LoVo (cell line): ENCODE results near the gene COL5A1.
A peak's percentile ranks its signal among the peaks of the same experiment; 100 is the strongest.
"Not testable (repeated sequence)": the region's sequence is repeated elsewhere in the genome, so short reads cannot be mapped to it uniquely, and the experiment has no call there.

Experiments used
- DNase-seq: peaks from one replicate; pipeline ENCODE4 v3.0.0-alpha.2; 2016; ENCODE audit warnings: low spot score

Gene COL5A1

DNA sequence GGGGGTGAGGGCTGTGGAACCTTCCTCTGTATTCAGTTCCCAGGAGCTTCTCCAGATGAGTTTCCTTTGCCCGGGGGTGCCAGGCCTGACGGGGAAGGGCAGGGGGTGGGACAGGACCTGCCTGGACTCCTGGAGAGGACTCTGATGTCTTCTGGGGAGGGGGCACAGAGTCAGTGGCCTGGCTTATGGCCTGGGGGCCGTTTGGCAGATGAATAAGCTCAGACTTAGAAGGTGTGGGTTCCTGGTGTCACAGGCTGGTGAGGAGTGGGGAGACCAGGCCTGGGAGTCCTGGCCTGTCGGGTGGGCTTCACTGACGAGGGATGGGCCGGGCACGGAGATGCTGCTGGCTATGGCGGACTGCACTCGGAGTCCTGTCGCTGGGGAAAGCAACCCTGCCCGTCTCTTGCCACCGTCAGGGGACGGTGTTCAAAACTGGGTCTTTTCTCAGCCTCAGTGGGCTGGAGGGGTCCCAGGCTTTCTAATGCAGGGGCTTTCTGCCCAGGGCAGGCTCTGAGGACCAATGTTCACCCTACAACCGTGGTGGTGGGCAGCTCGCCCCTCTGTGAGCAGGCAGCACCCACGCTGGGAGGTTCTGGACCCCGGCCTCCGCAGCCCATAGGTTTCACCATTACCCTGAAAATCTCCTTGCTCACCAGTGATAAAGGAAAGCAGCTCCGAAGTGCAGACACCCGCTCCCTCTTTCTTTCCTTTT is 16.2 kb downstream of the COL5A1 start:
- no peak for DNase-seq

DNA sequence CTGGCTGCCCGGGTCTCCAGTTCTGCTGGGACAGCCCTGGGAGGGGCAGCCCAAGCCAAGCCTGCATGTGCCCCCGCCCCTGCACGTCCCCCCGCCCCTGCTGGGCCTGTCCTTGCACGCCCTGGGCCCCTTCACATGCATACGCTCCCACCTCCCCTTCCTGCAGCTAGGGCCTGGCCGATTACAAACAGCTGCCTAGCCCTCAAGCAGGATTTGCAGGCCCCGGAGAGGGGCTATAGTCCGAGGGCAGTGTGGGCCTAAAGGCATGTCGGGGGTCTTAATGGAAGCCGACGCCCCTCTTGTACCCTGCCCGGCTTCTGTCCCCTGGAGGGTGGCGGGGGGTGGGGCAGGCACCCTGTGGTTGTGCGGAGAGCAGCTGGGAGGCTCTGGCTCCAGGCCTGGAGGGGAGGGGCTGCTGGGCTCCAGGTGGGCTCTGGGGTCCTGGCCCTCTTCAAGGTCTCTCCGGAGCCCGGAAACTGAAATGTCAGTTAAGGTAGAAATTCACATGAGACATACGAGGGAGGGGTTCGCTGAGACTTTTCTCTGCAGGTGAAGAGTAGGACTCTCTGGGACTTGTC is 16.9 kb downstream of the COL5A1 start:
- no peak for DNase-seq

DNA sequence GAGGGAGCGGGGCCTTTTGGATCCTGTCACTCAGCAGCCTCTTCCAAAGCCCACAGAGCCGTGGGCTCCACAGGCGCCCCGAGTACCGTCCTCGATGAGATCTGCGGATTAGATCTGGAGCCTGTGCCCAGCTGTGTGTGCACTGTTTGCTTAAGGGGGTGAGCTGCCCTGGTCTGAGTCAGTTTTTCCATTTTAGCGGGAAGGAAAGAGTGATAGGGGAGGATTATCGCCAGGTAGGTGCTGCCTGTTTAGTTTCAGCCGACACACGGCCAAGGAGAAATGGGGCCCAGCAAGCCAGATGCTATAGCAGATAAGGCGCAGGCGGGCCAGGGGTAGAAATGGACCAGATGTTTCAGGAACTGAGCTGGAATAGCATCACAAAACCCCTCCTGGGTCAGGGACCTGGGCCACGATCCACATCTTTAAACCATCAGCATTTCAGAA is 18.1 kb downstream of the COL5A1 start:
- no peak for DNase-seq

DNA sequence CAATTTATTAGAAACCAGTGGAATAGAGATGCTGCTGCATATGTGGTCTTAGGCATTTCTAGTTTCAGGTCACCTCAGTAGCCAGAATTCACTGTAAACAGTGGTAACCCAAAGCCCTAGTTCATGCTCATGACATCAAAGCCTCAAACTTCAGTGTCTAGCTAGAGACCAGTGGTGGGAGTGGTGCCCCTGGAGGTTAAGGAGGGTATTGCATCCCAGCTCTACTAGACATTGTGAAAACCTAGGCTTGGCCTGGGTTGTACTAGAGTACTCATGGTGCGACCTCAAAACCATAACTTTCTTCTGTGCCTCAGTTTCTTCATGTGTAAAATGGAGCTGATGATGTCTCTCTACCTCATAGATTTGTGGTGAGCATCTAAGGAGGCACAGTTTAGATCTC is 18.8 kb downstream of the COL5A1 start:
- no peak for DNase-seq

DNA sequence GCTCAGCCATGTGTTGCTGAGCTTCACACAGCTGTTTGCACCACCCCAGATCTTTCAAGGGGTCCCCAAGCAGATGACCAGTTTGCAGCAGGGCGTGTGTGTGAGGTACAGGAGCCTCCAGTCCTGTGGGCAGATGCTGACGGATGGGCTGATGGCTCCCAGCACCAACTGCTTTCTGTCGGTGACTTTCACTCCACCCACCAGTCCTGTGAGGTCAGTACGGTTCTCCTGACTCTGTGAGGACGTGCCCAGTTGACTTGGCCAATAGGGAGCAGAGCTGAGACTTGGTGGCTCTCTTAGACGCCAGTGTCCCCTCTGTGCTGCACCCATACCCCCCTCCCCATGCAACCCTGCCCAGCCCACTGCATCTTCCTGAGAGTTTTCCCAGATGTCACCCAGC is 19.7 kb downstream of the COL5A1 start:
- no peak for DNase-seq

DNA sequence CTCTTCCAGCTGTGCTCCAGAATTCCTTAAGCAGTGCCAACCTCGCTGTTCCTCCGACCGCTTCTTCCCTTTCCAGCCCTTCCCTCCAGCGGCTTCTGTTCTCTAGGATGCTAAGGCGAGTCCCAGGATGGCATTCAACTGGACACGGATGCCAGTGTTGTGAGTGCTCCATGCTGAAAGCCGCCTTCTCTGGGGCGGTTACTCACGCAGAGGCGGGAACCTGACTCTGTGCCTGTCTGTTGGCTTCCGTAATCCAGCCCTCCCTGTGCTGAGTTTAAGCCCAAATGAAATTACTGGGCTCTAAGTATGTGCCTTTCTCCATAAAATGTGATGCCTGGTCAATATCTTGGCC is 20.2 kb downstream of the COL5A1 start:
- DNase-seq, result no peak

DNA sequence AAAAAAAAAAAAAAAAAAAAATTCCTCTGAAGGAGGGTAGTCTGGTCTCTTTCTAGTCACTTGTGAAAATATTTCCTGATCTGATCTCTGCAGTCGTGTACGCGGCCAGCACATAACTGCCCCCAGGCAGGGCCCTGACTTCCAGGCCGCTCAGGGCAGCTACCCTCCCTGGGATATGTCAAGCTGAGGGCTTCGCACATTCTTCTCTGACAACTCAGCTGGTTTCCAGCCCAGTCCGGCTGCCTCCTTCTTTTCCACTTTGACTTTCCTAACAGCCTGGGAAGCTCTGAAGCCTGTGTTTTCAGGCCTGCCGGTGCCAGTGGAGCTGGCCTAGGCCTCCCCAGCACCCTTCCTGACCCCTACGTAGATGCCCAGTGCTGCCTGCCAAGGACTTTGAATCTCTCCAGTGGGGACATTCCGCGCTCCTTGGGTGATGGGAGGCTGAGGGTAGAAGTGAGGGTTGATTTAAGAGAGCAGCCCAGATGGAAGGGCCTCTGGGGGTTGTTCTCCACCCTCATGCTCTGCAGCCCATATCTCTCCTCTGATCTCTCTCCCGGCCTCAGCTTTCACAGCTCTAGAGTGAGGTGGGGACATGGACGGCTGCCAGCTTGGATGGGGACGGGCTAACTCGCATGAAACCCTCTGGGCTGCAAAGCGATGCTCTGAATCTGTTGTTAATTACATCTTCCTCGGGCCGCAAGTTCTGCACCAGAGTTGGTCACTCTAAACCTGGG is 20.7 kb downstream of the COL5A1 start:
- no peak for DNase-seq

DNA sequence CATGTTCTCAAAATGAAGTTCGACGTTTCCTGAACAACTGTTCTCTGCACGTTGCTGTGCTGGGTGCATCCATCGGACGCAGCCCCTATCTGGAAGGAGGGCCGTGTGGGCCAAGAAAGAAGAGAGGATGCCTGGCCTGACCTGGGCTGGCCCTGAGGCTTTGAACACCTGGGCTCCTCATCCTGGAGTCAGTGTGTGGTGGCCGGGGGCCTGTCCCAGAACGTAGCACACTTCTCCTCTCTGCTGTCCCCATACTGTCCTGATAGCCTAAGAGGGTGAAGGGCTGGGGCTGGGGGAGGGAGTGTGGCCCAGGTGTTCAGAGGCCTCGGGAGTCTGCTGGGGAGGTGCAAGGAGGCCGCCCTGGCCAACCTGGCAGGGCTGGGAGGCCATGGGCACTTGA is 21.5 kb downstream of the COL5A1 start:
- DNase-seq, result no peak

DNA sequence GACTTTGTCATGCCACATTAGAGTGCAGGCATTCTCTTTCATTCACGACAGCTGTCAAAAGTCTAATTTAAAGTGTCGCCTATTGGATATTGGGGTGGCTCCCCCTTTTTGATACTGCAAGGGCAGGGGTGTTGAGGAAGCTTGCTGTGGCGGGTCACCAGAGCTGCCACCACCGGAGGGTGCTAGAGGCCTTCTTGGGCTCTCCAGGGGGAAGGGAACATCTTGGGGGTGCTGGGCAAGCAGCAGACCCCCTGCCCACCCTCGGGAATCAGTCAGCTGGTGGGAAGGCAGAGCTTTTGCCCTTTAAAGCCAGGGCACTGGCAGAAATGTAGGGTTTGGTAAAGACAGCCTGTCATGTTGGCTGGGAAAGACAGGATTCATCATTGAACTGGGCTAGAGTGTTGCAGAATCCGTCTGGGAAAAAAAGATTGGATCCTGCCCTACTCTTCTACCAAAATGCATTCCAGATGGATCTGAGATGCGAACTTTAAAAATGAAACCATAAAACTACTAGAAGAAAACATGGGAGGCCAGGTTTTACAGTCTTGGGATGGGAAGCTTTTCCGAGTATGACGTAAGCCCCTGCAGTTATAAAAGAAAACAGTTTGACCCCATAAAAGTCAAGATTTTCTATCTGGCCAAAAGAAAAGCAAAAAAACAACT is 22.3 kb downstream of the COL5A1 start:
- DNase-seq, result no peak

DNA sequence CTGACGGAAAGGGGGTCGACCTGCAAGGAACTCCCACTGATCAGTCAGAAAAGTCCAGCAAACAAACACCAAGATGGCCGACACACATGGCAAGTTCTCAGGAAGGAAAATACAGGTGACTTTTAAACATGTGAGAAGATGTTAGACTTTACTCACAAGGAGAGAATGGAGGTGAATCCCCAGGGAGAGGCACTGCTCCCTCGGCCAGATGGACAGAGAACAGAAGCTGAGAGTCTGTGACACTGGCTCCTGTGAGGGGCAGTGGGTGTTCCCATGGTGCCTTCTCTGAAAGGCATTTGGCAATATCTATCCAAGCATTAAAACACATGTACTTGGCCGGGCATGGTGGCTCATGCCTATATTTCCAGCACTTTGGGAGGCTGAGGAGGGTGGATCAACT is 22.8 kb downstream of the COL5A1 start:
- DNase-seq, result no peak

DNA sequence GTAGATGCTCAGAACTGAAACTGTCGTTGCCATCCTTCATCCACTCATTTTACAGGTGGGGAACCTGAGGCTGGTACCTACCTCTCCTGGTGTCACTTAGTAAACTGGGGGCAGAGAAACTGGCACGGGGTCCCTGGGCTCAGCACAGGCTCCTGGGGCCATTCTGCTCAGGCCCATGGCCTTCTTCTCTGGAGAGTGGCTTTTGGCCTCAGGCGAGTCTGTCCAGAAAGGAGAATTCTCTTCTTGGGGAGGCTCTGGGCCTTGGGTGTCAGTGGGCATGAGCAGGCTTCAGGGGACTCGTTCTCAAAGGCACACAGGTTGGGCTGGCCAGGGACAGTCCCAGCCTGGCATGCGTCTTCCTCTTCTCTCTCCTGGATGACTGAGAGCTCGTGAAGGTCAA is 24.6 kb downstream of the COL5A1 start:
- DNase-seq, result no peak

DNA sequence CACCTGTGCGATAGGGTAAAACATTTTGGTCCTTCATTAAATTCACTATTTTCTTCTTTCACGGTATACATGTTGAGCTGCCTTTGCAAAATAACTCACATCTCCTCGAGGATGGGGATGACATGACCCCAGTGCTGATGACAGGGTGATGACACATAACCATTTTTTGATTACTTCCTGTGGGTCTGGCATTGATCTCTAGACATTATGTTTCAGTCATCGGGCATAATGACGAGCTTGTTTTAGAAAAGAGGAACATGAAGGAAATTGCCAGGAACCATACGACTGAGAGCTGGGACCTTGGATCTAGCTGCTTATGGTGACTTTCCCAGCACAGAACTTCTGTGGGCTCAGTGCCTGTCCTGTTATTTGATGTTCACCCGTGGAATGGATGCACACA is 25.2 kb downstream of the COL5A1 start:
- DNase-seq, result no peak

DNA sequence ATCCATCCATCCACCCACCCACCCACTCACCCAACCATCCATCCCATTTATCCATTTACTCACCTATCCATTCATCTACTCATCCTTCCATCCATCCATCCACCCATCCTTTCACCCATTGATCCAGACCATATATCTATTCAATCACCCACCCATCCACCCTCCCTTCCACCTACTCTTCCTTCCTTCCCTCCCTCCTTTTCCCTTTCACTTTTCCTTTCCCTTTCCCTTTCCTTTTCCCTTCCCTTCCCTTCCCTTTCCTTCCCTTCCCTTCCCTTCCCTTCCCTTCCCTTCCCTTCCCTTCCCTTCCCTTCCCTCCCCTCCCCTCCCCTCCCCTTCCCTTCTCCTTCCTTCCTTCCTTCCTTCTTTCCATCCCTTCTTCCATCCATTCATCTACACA is 27.4 kb downstream of the COL5A1 start:
- DNase-seq, result not testable (repeated sequence)

DNA sequence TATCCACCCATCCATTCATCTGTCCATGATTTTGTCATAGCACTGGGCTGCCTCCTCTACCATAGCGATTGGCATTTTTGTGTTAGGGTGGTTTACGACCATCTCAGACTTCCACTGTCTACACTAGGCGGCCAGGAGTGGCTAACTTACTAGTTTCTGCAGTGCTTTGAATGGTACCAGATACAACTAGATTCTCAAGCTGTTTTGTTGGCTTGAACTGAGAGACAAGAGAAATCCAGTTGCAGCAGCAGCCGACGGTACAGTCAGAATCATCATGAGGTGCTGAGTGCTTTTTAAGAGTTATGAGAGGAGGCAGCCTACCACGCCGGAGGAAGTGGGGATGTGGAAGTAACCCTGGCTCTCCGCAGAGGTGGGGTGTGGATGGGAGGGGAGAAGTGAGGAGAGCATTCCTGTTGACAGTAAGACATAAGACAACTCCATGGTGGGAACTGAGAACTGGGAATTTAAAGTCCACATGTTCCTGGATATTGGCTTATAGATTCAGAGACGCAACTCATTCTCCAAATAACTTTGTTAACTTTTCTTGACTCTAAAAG is 27.9 kb downstream of the COL5A1 start:
- DNase-seq, result no peak

DNA sequence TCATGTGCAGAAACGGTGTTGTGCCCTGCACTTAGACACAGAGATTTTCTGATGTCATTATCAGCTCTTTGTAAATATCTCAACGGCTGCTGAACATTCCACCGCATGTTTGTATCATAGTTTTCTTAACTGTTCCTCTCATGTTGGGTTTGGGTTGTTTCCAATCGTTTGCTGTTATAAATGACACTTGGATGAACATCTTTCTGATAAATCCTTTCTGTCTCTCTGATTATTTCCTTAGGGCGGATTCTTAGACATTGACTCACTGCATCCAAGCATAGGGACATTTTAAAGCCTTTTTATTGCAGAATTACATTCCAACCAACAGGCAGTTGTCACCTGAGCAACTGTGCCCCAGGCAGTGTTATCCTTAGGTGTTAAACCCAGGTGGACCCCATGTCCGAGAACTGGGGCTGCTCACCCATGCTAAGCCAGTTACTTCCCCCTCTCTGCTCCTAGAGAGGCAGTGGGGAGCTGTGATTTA is 28.5 kb downstream of the COL5A1 start:
- DNase-seq, result peak; percentile 15

DNA sequence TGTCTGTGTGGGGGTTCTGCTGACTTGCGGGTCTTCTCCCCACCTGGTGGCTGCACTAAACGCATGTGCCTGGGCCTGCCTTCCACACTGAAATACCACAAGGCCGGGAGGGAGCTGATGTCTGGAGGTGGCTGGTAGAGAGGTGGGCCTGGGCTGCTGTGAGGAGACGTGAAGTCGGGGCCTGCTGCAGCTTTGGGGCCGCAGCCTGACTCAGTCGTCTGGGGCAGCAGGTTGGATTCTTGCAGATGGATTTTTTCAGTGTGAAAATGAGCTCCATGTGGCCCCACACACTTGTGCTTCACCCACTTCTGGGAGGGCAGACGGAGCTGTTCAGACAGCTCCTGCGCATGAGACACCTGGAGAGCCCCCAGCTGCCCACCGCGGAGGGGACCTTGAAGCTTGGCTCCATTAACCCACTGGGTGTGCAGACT is 29.3 kb downstream of the COL5A1 start:
- no peak for DNase-seq

DNA sequence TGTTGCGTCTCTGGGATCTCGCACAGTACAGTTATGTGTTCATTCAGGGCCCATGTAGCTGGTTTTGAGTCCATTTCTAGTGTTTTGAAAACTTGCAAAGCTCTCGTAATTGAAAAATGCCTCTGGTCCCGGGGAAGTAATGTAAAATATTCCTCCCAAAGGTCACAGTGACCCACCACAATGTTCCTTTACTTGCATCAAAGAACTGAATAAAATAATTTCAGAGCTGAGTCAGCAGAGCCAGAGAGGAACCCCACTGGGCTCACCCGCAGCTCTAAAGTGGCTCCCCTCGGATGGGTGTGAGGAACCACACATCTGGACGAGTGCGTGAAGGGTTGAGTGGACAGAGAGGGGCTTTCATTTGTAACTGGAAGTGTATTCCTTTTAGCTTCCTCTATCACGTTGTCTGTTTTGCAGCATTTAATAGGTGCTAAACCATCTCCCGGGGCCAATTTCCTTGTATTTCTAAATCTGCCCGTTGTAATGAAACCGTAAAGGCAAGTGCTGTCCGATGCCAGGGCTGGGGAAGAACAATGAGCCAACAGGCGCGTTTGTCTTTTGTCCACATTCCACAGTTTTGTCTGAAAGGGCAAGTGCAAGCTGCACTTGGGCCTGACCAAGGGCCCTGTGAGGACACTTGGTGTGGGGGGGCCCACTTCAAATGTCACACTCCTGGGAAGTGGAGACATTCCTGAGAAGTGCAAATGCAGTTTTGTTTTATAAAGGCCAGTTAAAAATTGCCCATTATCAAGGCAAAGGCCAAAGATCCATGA is 29.9 kb downstream of the COL5A1 start:
- DNase-seq, result no peak

DNA sequence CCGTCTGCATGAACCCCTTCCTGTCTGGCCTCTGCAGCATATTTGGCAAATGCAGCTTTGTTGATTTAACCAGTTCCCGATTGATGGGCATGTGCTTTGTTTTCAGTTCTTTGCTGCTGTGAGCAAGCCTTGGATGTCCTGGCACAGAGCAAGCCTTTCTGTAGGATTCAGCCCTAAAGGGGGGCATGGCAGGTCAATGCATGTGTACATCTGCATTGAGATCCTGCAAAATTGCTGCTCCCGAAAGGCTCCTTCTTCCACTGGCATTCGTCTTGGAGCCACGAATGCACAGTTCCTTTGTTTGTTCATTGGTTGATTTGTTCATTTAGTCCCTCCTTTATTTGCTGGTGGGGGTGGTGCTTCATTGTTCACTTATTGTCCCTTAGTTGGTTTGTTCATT is 34.8 kb downstream of the COL5A1 start:
- no peak for DNase-seq

DNA sequence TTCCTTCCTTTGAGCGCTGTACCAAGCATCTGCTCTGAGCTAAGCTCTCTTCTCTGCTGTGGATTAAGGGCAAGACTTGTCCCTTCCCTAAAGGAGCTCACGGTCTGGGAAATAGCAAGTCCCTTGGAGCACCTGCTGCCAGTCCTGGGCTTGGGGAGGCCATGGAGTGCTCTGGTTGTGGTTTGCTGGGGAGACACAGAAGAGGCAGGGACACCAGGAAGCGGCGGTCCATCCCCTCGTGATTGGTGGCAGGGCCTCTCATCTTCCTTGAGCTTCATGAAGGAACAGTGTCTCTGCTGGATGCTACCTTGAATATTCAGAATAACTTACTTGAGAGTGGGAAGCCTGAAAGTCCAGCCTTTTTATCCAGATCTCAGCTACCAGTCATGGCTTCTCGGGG is 35.3 kb downstream of the COL5A1 start:
- no peak for DNase-seq

DNA sequence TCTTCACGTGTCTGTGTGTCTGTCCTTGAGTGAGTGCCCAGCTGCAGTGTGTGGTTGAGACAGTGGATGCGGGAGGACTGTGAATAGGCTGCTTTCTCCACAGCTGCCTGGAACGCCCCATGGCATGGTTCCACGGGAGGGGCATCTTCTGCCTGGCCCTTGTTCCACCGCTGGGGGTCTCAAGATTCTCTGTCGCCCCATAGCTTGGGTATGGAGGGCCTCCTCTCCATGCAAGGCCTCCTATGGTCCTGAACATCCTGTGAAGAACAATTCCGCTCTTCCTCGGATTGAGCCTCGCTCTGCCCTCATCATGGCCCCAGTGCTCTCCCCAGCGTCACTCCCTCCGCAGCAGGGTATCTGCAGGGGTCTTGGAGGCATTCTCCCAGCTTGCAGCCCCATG is 36.1 kb downstream of the COL5A1 start:
- DNase-seq, result no peak

DNA sequence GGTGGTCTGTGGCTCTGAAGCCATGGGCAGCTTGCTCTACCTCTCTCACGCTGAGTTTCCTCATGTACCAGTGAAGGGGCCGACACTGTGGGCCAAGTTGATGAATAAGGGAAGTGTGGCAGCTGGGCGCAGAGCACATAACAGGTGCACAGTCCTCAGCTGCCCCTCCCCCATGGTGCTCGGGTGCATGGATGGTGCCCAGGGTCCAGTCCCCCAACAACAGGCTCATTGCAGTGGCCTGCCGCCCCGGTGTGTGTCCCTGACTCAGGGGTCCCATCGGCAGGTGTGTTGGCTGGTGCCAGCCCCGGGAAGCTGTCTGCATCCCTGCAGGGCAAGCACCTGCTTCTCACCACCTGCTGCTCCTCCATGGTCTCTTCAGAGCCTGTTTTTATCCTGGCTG is 36.6 kb downstream of the COL5A1 start:
- DNase-seq, result no peak
